Dermis blood vessel endothelial cell (primary cell): ENCODE results near the gene C10orf105. TPM values are rescaled to one million over a fixed set of nuclear protein-coding genes. Genes with fewer than 3 reads are reported as not detected.

Experiments used
- DNase-seq: peaks from one replicate; pipeline ENCODE4 v3.0.0; 2010
- total RNA-seq: library from RNA; depleted of rRNA; stranded (reverse); fragments of >200 nt; gene quantifications from 2 replicates; pipeline ENCODE4 v1.2.3, GENCODE V29; 2014

C10orf105 gene
- total RNA-seq, 1 donor from 2014 or later = under 0.01 TPM

DNA sequence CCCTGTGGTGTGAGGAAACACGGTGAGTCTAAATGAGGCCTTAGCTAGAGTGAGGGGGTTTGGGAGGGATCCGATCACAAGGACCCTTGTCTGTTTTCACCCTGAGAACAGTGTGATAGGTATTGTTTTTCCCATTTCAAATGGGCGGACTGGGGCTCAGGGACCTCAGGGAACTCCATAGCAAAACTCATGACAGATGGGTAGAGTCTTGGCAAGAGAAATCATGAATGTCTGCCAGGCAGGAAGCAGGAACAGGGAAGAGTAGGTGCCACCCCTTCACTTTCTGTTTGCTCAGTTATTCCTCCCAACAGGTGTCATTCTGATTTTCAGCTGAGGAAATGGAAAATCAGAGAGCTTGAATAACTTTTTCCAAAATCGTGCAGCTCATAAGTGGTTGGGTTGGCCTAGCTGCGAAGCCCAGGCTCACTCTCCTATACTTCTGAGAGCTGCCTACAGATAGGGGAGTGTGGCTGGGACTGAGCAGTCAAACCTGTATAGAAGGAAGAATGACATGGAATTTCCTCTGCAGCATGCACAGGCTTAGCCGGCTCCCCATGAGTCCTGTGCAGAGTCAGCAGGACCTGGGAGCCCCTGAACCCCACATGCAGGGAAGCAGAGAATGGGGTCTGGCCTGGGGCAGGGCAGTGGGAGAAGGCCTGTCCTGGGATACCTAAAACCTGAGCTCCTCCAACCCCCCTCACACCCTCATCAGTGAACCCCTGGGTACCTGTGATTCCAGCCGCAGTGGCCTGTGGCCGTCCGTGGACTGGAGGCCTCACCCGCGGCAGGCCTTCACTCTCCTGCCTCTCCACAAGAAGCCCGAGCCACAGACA is 17.6 kb upstream of the C10orf105 start:
- peak; percentile 22 for DNase-seq

- DNase-seq = no peak
Observed at GRCh38 chr10:71736570-71736952, 17.0 kb upstream of the C10orf105 start.

GRCh38 chr10:71735709-71736569 is 16.4 kb upstream of the C10orf105 start:
- DNase-seq = no peak

GRCh38 chr10:71734797-71735196 is 15.2 kb upstream of the C10orf105 start:
- DNase-seq = no peak

DNA sequence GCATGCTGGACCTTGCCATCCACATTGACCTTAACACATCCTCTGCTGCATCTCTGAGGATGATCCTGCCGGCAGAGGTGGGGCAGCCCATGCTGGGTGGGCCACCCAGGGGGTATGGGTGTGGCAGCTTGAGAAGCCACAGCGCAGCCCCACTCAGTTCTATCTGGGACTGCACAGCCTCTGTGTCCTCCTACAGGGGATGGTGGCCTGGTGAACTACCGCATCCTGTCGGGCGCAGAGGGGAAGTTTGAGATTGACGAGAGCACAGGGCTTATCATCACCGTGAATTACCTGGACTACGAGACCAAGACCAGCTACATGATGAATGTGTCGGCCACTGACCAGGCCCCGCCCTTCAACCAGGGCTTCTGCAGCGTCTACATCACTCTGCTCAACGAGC is 12.2 kb upstream of the C10orf105 start:
- no peak for DNase-seq

GRCh38 chr10:71729161-71729636 is 9.6 kb upstream of the C10orf105 start:
- no peak for DNase-seq

DNA sequence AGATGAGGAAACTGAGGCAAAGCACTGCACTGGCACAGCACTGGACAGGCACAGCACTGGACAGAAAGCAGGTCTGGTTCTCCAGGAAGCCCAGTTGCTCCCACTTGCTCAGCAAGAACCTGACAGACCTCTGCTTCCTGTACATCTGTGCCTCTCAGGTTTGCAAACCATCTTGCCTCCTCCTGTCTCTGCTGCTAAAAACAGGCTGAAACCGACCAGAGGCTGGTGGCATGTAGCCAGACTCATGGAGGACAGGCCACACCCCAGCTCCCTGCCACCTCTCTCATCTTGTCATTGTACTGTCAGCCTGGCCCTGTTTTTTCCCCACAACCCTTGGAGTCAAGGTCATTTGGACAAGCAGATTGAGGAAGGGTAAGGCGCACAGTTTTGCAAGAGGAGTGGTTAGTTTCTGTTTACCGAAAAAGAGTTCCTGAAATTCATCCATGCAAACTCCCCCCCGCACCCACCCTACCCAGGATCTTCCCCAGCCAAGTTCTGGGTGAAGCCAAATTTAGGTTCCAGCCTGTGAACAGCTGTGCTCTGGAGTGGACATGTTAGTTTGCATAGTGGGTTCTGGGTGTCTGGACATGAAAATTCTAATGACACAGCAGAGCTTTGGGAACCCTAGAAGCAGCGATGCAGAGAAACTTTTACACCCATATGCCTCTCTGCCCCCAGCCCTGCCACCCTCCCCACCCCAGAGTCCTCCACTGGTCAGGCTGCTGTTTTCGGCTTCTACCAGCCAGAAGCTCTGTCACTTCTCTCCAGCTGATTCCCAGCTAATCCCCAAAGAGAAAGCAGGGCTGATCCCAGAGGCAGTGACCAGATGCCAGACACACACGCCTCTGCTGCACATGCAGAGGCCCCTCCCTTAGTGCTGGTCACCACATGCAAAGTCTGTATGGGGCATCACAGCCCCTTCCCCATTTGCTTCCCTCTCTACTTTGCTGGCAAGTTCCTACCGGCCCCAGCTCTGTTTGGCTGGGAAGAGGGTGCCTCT is 8.5 kb upstream of the C10orf105 start:
- no peak for DNase-seq

- no peak for DNase-seq
Observed at GRCh38 chr10:71727105-71727737, 7.6 kb upstream of the C10orf105 start.

DNA sequence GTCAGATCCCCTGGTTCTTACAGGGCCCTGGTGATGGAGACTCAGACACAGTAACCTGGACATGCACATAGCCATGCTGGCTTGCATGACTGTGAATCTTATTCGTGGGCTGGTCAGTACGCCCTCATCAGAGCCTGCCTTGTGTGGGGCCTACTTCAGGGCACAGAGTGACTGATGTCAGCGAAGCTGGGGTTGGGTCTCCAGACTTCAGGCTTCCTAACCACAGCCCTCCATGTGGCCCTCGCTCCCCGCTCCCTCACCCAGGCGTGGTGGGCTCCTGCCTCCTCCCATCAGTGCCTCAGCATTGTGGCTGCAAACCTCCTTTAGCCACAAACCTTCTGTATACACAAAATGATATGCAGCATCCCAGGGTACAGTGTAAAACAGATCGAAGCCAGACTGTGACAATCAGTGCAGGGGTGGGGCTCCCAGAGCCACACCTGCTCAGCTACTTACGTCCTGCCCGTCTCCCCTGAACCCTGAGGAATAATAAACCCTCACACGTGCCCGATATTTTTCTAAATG is 7.1 kb upstream of the C10orf105 start:
- no peak for DNase-seq

- peak; percentile 84 for DNase-seq
Observed at GRCh38 chr10:71725998-71726579, 6.5 kb upstream of the C10orf105 start.

DNA sequence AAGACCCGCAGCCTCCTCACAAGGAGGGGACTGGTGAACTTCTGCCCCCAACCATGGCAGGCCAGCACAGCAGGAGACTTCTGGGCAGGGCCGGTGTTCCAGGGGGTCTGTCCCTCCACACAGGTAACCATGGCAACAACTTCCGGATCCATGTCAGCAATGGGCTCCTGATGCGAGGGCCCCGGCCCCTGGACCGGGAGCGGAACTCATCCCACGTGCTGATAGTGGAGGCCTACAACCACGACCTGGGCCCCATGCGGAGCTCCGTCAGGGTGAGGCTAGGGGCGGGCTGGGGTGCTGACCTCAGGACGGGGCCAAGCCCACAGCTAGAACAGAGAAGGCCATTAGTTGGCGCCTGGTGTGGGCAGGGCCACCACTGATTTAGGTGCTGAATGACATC is 5.7 kb upstream of the C10orf105 start:
- no peak for DNase-seq

DNA sequence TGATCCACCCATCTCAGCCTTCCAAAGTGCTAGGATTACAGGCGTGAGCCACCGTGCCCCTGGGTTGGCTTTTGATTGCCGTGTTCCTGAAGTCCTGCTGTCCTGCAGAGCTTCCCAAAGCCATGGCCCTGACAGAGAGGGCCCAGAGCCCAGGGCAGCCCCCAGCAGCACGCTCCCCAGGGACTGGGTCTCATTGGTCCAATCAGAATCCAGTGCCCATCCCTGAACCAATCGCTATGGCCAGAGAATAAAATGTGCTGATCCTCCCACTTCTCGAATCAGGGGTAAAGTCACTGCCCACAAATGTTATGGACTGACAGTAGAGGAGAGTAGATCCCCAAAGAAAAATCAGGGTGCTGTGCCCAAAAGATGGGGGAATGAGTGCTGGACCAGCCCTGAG is 5.0 kb upstream of the C10orf105 start:
- DNase-seq = no peak

DNA sequence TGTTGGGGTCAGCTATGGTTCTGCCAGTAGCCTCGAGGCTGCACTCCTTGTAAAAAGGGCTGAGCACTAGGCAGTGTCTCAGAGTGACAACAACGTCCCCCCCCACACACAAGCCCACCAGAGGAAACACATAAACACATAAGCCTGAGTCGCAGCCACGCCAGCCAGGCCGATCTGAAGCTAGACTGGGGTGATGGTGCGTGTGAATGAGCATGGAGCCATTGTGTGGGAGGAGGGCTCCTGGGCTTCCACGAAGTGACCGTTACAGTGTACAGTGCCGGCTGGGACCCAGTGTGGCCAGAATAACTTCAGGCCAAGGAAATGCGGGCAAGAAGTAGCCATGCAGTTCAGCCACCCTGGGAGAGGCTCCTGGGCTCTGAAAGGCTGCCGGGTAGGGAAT is 3.7 kb upstream of the C10orf105 start:
- no peak for DNase-seq

DNA sequence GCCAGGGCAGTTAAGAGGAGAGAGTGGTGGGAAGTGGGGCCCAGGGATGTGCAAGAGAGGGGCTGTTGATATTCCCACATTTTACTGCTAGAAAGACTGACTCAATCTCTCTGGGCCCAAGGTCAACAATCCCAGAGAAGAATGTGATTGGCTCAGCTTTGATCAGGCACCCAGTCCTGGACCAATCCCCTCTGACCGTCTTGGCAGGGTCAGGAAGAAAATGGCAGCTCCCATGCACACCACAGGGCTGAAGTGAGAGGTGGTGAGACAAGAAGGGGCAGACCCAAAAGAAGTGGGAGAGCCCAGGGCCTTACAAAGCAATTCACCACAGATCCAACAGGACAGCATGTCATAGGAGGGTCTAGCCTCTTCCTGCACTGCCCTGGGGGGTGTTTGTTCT is 3.3 kb upstream of the C10orf105 start:
- DNase-seq = no peak

GRCh38 chr10:71721313-71721712 is 1.7 kb upstream of the C10orf105 start:
- DNase-seq = no peak

- DNase-seq = no peak
Observed at GRCh38 chr10:71720288-71720687, 710 bp upstream of the C10orf105 start.

DNA sequence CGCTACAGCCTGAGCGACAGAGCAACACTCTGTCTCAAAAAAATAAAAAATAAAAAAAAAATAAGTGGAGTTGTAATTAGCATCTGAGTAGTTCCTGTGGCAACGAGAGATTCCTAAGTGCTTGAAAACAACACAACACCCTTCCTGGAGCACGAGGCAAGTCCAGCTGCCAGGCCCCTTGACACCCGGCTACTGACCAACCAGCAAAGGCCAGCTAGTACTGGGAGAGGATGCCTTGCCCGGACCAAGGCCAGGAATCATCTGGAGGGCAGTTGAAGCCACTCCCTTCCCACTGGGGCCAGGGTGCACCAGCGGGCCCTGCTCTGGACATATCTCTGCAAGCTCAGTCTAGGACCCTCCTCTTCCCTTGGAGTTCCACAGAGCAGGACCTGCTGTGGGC is 536 bp downstream of the C10orf105 start:
- DNase-seq = peak; percentile 17

DNA sequence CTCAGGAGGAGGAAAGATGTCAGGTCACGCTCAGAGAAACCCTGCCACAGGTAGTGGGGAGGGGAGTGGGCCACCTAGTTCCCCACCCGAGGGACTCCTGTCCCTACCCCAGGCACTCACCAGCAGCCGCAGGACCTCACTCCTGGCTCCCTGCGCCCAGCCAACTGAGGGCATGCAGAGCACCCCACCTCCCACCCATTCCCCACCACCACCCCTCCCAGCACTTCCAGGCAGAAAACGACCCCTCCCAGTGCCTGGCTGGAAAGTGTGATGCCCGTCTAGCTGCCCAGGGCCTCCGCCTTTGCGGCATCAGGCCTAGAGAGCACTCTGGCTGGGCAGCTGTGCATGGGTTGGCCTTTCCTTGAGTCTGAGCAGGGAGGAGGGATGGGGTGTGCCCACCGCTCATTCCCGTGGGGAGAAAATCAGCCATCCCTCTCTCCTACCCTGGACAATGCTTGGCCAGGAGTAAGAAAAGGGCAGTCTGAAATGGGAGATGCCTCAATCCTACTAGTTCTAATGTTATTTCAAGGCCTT is 1.3 kb downstream of the C10orf105 start:
- no peak for DNase-seq

DNA sequence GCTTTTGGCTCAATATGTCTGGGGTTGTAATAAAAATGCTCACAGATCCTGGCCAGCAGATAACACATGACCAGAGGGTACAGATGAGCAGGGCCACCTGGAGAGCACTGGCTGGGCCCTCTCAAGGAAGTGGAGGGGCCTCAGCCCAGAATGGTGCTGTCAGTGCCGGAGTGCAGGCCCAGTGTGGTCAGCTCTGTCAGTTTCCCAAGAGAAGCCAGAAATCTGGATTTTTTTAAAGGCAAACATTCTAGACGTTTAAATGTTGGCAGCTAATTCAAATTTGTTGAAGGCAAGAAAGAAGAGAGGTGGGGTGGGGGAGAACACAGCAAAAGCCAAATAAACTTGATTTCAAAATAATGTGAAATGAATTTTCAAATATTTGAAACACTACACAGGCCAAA is 2.0 kb downstream of the C10orf105 start:
- no peak for DNase-seq

GRCh38 chr10:71717056-71717455 is 2.5 kb downstream of the C10orf105 start:
- no peak for DNase-seq

DNA sequence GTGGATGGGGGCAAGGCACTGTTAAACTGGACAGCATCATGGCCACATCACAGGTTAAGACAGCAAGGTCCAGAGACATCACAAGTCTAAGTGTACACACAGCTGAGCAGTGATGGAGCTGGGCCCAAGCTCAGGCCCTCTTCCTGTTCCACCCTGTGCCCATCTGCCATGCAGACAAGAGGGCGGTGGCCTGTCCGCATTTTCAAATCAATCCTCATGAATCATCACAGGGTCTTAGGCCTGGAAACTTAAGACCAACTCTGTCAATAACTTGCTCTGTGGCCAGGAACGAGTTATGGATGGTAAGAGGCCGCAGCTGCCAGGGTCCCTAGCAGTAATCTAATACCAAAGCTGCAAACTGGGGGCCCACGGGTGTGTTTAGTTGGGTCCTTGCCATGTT is 3.2 kb downstream of the C10orf105 start:
- no peak for DNase-seq
